Trophoblast cell (in vitro differentiated cells and primary cell): ENCODE data around the gene VIPR1.

Experiments
- DNase-seq, 2 donors: peaks; one replicate each; pipeline ENCODE4 v3.0.0-alpha.2; 2016
- H2AFZ ChIP-seq: 2 replicates; pipeline ENCODE4 v1.6.1; 2013; ENCODE audit warnings: low read length, moderate library complexity, mild to moderate bottlenecking; ENCODE audit not compliant: insufficient read depth, poor library complexity
- H2AK5ac ChIP-seq: 2 replicates; pipeline ENCODE4 v1.6.1; 2013; ENCODE audit warnings: mild to moderate bottlenecking, low read length
- H2BK120ac ChIP-seq: 2 replicates; pipeline ENCODE4 v1.6.1; 2013; ENCODE audit warnings: low read length, mild to moderate bottlenecking, moderate library complexity; ENCODE audit not compliant: insufficient read depth, poor library complexity
- H2BK12ac ChIP-seq: 2 replicates; pipeline ENCODE4 v1.6.1; 2013; ENCODE audit warnings: mild to moderate bottlenecking, low read length, moderate library complexity
- H2BK5ac ChIP-seq: 2 replicates; pipeline ENCODE4 v1.6.1; 2013; ENCODE audit warnings: low read length, low read depth, moderate library complexity, mild to moderate bottlenecking; ENCODE audit not compliant: poor library complexity
- H3K14ac ChIP-seq: 2 replicates; pipeline ENCODE4 v1.6.1; 2013; ENCODE audit warnings: mild to moderate bottlenecking, low read length
- H3K18ac ChIP-seq: 2 replicates; pipeline ENCODE4 v1.6.1; 2013; ENCODE audit warnings: mild to moderate bottlenecking, low read length
- H3K23ac ChIP-seq: 2 replicates; pipeline ENCODE4 v1.6.1; 2013; ENCODE audit warnings: low read length
- H3K27ac ChIP-seq: 2 replicates; pipeline ENCODE4 v1.5.1; 2013; ENCODE audit warnings: low read depth, mild to moderate bottlenecking, inconsistent platforms, low read length, moderate library complexity
- H3K27me3 ChIP-seq: 2 replicates; pipeline ENCODE4 v1.6.1; 2013; ENCODE audit warnings: inconsistent platforms, mild to moderate bottlenecking, low read length, moderate library complexity; ENCODE audit not compliant: insufficient read depth
- H3K36me3 ChIP-seq, 2 experiments: 1 replicate in 1 of 2; 2 replicates in 1 of 2; pipeline ENCODE4 v1.6.1; 2013; ENCODE audit warnings: low read length in 2 of 2, mild to moderate bottlenecking in 2 of 2, moderate library complexity in 1 of 2; ENCODE audit not compliant: insufficient read depth in 2 of 2, control insufficient read depth in 1 of 2
- H3K4ac ChIP-seq: 2 replicates; pipeline ENCODE4 v1.6.1; 2013; ENCODE audit warnings: low read depth, mild to moderate bottlenecking, low read length, moderate library complexity
- H3K4me1 ChIP-seq, 2 experiments: 1 replicate in 1 of 2; 2 replicates in 1 of 2; pipeline ENCODE4 v1.6.1; 2013; ENCODE audit warnings: low read length in 2 of 2, mild to moderate bottlenecking in 2 of 2, moderate library complexity in 1 of 2; ENCODE audit not compliant: insufficient read depth in 2 of 2, control insufficient read depth in 1 of 2
- H3K4me2 ChIP-seq: 2 replicates; pipeline ENCODE4 v1.6.1; 2013; ENCODE audit warnings: inconsistent platforms, mild to moderate bottlenecking, low read length, moderate library complexity
- H3K4me3 ChIP-seq: 2 replicates; pipeline ENCODE4 v1.5.1; 2013; ENCODE audit warnings: mild to moderate bottlenecking, low read depth, low read length, inconsistent platforms
- H3K79me1 ChIP-seq: one replicate; pipeline ENCODE4 v1.6.1; 2013; ENCODE audit warnings: low read length
- H3K79me2 ChIP-seq: 2 replicates; pipeline ENCODE4 v1.6.1; 2013; ENCODE audit warnings: low read length, mild to moderate bottlenecking; ENCODE audit not compliant: control insufficient read depth, insufficient read depth, poor library complexity
- H3K9ac ChIP-seq: 2 replicates; pipeline ENCODE4 v1.6.1; 2013; ENCODE audit warnings: mild to moderate bottlenecking, low read length
- H3K9me3 ChIP-seq: 2 replicates; pipeline ENCODE4 v1.6.1; 2013; ENCODE audit warnings: low read depth, mild to moderate bottlenecking, control low read depth, inconsistent platforms, low read length; ENCODE audit not compliant: insufficient read depth
- H4K12ac ChIP-seq: 2 replicates; pipeline ENCODE4 v1.6.1; 2013; ENCODE audit warnings: low read depth, mild to moderate bottlenecking, low read length, moderate library complexity
- H4K8ac ChIP-seq: 2 replicates; pipeline ENCODE4 v1.6.1; 2013; ENCODE audit warnings: low read depth, mild to moderate bottlenecking, low read length, moderate library complexity
- H4K91ac ChIP-seq: one replicate; pipeline ENCODE4 v1.6.1; 2013; ENCODE audit warnings: low read depth, mild to moderate bottlenecking, low read length, moderate library complexity
- WGBS: extraction: QIAGEN DNeasy Blood & Tissue Kit; methylation state at CpG from one replicate; pipeline ENCODE4 v1.1.7; 2013; ENCODE audit warnings: missing lambda C conversion rate; ENCODE audit not compliant: insufficient read length, insufficient coverage; ENCODE audit errors: extremely low coverage; 5-methylcytosine and 5-hydroxymethylcytosine counted together

VIPR1 gene

GRCh38 chr3:42488687-42489086, 13.8 kb upstream of the VIPR1 start:
- Histone ChIP-seq H3K23ac (no peak overlapping the region), H2AFZ (no peak overlapping the region), H4K8ac (no peak overlapping the region), H3K18ac (no peak overlapping the region), H3K4me2 (no peak overlapping the region), H3K36me3 (no peaks in the 10 kb centered on the region), H3K4ac (no peak overlapping the region), H2BK12ac (no peak overlapping the region), H3K27ac (no peak overlapping the region), H3K4me1 (peaks cover 10% of the 10 kb centered on the region in 2 experiments), H3K9me3 (no peaks in the 10 kb centered on the region), H3K9ac (no peak overlapping the region), H4K12ac (no peak overlapping the region), H2BK5ac (no peak overlapping the region), H3K79me2 (no peaks in the 10 kb centered on the region), H4K91ac (no peak overlapping the region), H3K79me1 (no peaks in the 10 kb centered on the region), H3K4me3 (no peak overlapping the region), H3K27me3 (no peaks in the 10 kb centered on the region), H3K14ac (no peak overlapping the region), H2BK120ac (no peak overlapping the region), H2AK5ac (no peak overlapping the region)
- DNase-seq: no peak
- no CpG with 5 or more reads among the region's 4 CpGs for WGBS

- Histone ChIP-seq H3K79me1 (no peaks in the 10 kb centered on the region), H3K18ac (no peak overlapping the region), H4K12ac (no peak overlapping the region), H2AK5ac (no peak overlapping the region), H3K23ac (no peak overlapping the region), H3K4me3 (no peak overlapping the region), H3K27ac (no peak overlapping the region), H3K4me2 (no peak overlapping the region), H3K27me3 (no peaks in the 10 kb centered on the region), H2BK120ac (no peak overlapping the region), H3K79me2 (no peaks in the 10 kb centered on the region), H4K91ac (no peak overlapping the region), H4K8ac (no peak overlapping the region), H3K14ac (no peak overlapping the region), H2BK5ac (no peak overlapping the region), H3K9ac (no peak overlapping the region), H3K4me1 (peaks cover 10% of the 10 kb centered on the region in 2 experiments), H2AFZ (no peak overlapping the region), H3K9me3 (no peaks in the 10 kb centered on the region), H2BK12ac (peak overlapping the region; percentile 15), H3K36me3 (no peaks in the 10 kb centered on the region), H3K4ac (no peak overlapping the region)
- WGBS: no CpG with 5 or more reads among the region's 10 CpGs
- no peak for DNase-seq
These were observed 13.1 kb upstream of the VIPR1 start for GRCh38 chr3:42489116-42489936.

GRCh38 chr3:42489937-42490227, 12.6 kb upstream of the VIPR1 start:
- Histone ChIP-seq H3K14ac (no peak overlapping the region), H2AK5ac (no peak overlapping the region), H3K79me2 (no peaks in the 10 kb centered on the region), H4K8ac (no peak overlapping the region), H3K79me1 (no peaks in the 10 kb centered on the region), H2AFZ (no peak overlapping the region), H3K23ac (no peak overlapping the region), H4K12ac (no peak overlapping the region), H2BK120ac (no peak overlapping the region), H4K91ac (no peak overlapping the region), H3K9ac (no peak overlapping the region), H3K18ac (no peak overlapping the region), H3K4me2 (no peak overlapping the region), H2BK12ac (peak overlapping the region; percentile 15), H3K4me3 (no peak overlapping the region), H2BK5ac (no peak overlapping the region), H3K4ac (no peak overlapping the region), H3K27ac (no peak overlapping the region), H3K36me3 (no peaks in the 10 kb centered on the region), H3K4me1 (peaks cover 10% of the 10 kb centered on the region in 2 experiments), H3K9me3 (no peaks in the 10 kb centered on the region), H3K27me3 (no peaks in the 10 kb centered on the region)
- WGBS: no CpG with 5 or more reads among the region's 3 CpGs
- DNase-seq: no peak

- Histone ChIP-seq H4K91ac (no peak overlapping the region), H3K23ac (no peak overlapping the region), H3K18ac (no peak overlapping the region), H3K27ac (no peak overlapping the region), H3K27me3 (no peaks in the 10 kb centered on the region), H4K12ac (no peak overlapping the region), H3K79me1 (no peaks in the 10 kb centered on the region), H3K36me3 (no peaks in the 10 kb centered on the region), H3K9me3 (no peaks in the 10 kb centered on the region), H2AFZ (no peak overlapping the region), H2BK120ac (no peak overlapping the region), H3K4me3 (no peak overlapping the region), H3K4ac (no peak overlapping the region), H2BK12ac (no peak overlapping the region), H3K9ac (no peak overlapping the region), H3K4me1 (peaks cover 10% of the 10 kb centered on the region in 2 experiments), H2BK5ac (no peak overlapping the region), H2AK5ac (no peak overlapping the region), H3K79me2 (no peaks in the 10 kb centered on the region), H3K14ac (no peak overlapping the region), H3K4me2 (no peak overlapping the region), H4K8ac (no peak overlapping the region)
- no CpG with 5 or more reads among the region's 5 CpGs for WGBS
- DNase-seq: peak; percentile 76 to 85
These were observed 12.2 kb upstream of the VIPR1 start for GRCh38 chr3:42490243-42490642.
